ENCODE measurements around the gene KRTAP10-9. TPM values are rescaled to one million over a fixed set of nuclear protein-coding genes. Genes with fewer than 3 reads are reported as not detected.
A peak's percentile ranks its signal among the peaks of the same experiment; 100 is the strongest.
"Not testable (repeated sequence)": the region's sequence is repeated elsewhere in the genome, so short reads cannot be mapped to it uniquely, and the experiment has no call there.

Gene KRTAP10-9
- total RNA-seq, 2 experiments from 2014 or later, result not detected

GRCh38 chr21:44627831-44628233, 939 bp downstream of the KRTAP10-9 start:
- Mint-ChIP-seq H3K36me3 (ENCODE audit: low read depth) (peaks cover 24% of the 10 kb centered on the region), H3K27me3 (peaks cover 13% of the 10 kb centered on the region), H3K9me3 (peaks cover 48% of the 10 kb centered on the region), H3K4me1 (peaks cover 12% of the 10 kb centered on the region)
- CTCF ChIA-PET, result interaction anchor here (1.2 to 1.6 kb wide), 3 partner anchors 19 to 86 kb away, joined by 3 read pairs; partner anchors contain the start of gene KRTAP12-4
- H3K4me3 Mint-ChIP-seq, H3K27ac Mint-ChIP-seq, DNase-seq, POLR2A ChIA-PET: not testable (repeated sequence)

GRCh38 chr21:44628707-44629391, 2.0 kb downstream of the KRTAP10-9 start:
- H3K9me3 Mint-ChIP-seq, result peaks cover 43% of the 10 kb centered on the region
- no peak overlapping the region for H3K27ac Mint-ChIP-seq
- H3K4me1 Mint-ChIP-seq, result peaks cover 12% of the 10 kb centered on the region
- peaks cover 19% of the 10 kb centered on the region for H3K36me3 Mint-ChIP-seq (ENCODE audit: low read depth)
- H3K4me3 Mint-ChIP-seq, result no peak overlapping the region
- H3K27me3 Mint-ChIP-seq, result peaks cover 13% of the 10 kb centered on the region
- ChIA-PET POLR2A (no interaction called here), CTCF (interaction anchor here (1.6 kb wide), 1 partner anchor 26 kb away, joined by 3 read pairs; the partner anchor contains the start of gene KRTAP12-4)
- DNase-seq, result no peak

- CTCF ChIA-PET, result no interaction called here
- peaks cover 15% of the 10 kb centered on the region for H3K27me3 Mint-ChIP-seq
- peaks cover 13% of the 10 kb centered on the region for H3K36me3 Mint-ChIP-seq (ENCODE audit: low read depth)
- H3K9me3 Mint-ChIP-seq, result peaks cover 34% of the 10 kb centered on the region
- no peak overlapping the region for H3K27ac Mint-ChIP-seq
- H3K4me3 Mint-ChIP-seq, result no peak overlapping the region
- peaks cover 12% of the 10 kb centered on the region for H3K4me1 Mint-ChIP-seq
- no peak for DNase-seq
- POLR2A ChIA-PET, result no interaction called here
Observed at GRCh38 chr21:44630440-44630839, 3.5 kb downstream of the KRTAP10-9 start.

GRCh38 chr21:44632067-44632466, 5.2 kb downstream of the KRTAP10-9 start:
- H3K4me1 Mint-ChIP-seq, result peaks cover 12% of the 10 kb centered on the region
- no peak overlapping the region for H3K4me3 Mint-ChIP-seq
- peaks cover 15% of the 10 kb centered on the region for H3K27me3 Mint-ChIP-seq
- H3K36me3 Mint-ChIP-seq (ENCODE audit: low read depth), result peaks cover 13% of the 10 kb centered on the region
- H3K27ac Mint-ChIP-seq, result no peak overlapping the region
- POLR2A ChIA-PET, result no interaction called here
- CTCF ChIA-PET, result no interaction called here
- no peak for DNase-seq
- peaks cover 34% of the 10 kb centered on the region for H3K9me3 Mint-ChIP-seq

- POLR2A ChIA-PET, result no interaction called here
- DNase-seq, result no peak
- peaks cover 23% of the 10 kb centered on the region for H3K9me3 Mint-ChIP-seq
- H3K4me1 Mint-ChIP-seq, result no peaks in the 10 kb centered on the region
- no peaks in the 10 kb centered on the region for H3K36me3 Mint-ChIP-seq (ENCODE audit: low read depth)
- H3K27me3 Mint-ChIP-seq, result peaks cover 15% of the 10 kb centered on the region
- CTCF ChIA-PET, result no interaction called here
- no peak overlapping the region for H3K4me3 Mint-ChIP-seq
- no peak overlapping the region for H3K27ac Mint-ChIP-seq
Observed at GRCh38 chr21:44636209-44637017, 9.5 kb downstream of the KRTAP10-9 start.

GRCh38 chr21:44637018-44637850, 10.3 kb downstream of the KRTAP10-9 start, which contains the start of gene KRTAP10-10:
Gene KRTAP10-10 (plus strand): TSS chr21:44637356. CDS start chr21:44637418, 62 bp downstream.
- CTCF ChIA-PET, result no interaction called here
- peaks cover 21% of the 10 kb centered on the region for H3K9me3 Mint-ChIP-seq
- DNase-seq, result no peak
- POLR2A ChIA-PET, result no interaction called here
- H3K27me3 Mint-ChIP-seq, result peaks cover 13% of the 10 kb centered on the region
- peaks cover 3% of the 10 kb centered on the region for H3K36me3 Mint-ChIP-seq (ENCODE audit: low read depth)
- H3K27ac Mint-ChIP-seq, result peak within 1 kb of the TSS; percentile 7
- H3K4me1 Mint-ChIP-seq, result no peaks in the 10 kb centered on the region
- no peak within 1 kb of the TSS for H3K4me3 Mint-ChIP-seq

- H3K36me3 Mint-ChIP-seq (ENCODE audit: low read depth); H3K4me3 Mint-ChIP-seq; H3K4me1 Mint-ChIP-seq; CTCF ChIA-PET; DNase-seq; POLR2A ChIA-PET: not testable (repeated sequence)
- Mint-ChIP-seq H3K27me3 (peaks cover 14% of the 10 kb centered on the region), H3K9me3 (peaks cover 22% of the 10 kb centered on the region), H3K27ac (peak overlapping the region; percentile 7)
Observed at GRCh38 chr21:44637851-44638348, 11.0 kb downstream of the KRTAP10-9 start.

- Mint-ChIP-seq H3K9me3 (peaks cover 22% of the 10 kb centered on the region), H3K27me3 (peaks cover 10% of the 10 kb centered on the region)
- H3K27ac Mint-ChIP-seq; POLR2A ChIA-PET; H3K36me3 Mint-ChIP-seq (ENCODE audit: low read depth); CTCF ChIA-PET; H3K4me3 Mint-ChIP-seq; H3K4me1 Mint-ChIP-seq; DNase-seq: not testable (repeated sequence)
Observed at GRCh38 chr21:44638506-44639330, 11.8 kb downstream of the KRTAP10-9 start.

- CTCF ChIA-PET, result no interaction called here
- no peaks in the 10 kb centered on the region for H3K4me1 Mint-ChIP-seq
- H3K27me3 Mint-ChIP-seq, result peaks cover 7% of the 10 kb centered on the region
- no peak overlapping the region for H3K27ac Mint-ChIP-seq
- peaks cover 28% of the 10 kb centered on the region for H3K9me3 Mint-ChIP-seq
- DNase-seq, result no peak
- POLR2A ChIA-PET, result no interaction called here
- no peak overlapping the region for H3K4me3 Mint-ChIP-seq
- peaks cover 4% of the 10 kb centered on the region for H3K36me3 Mint-ChIP-seq (ENCODE audit: low read depth)
Observed at GRCh38 chr21:44639331-44639655, 12.4 kb downstream of the KRTAP10-9 start.

GRCh38 chr21:44640761-44641160, 13.9 kb downstream of the KRTAP10-9 start:
- peaks cover 33% of the 10 kb centered on the region for H3K9me3 Mint-ChIP-seq
- DNase-seq, result no peak
- CTCF ChIA-PET, result no interaction called here

GRCh38 chr21:44643741-44644310, 16.9 kb downstream of the KRTAP10-9 start:
- Mint-ChIP-seq H3K36me3 (ENCODE audit: low read depth) (peaks cover 8% of the 10 kb centered on the region), H3K27ac (no peak overlapping the region), H3K4me3 (no peak overlapping the region), H3K27me3 (peaks cover 2% of the 10 kb centered on the region), H3K4me1 (no peaks in the 10 kb centered on the region), H3K9me3 (peaks cover 33% of the 10 kb centered on the region)
- ChIA-PET CTCF (no interaction called here), POLR2A (no interaction called here)
- DNase-seq, result no peak

More at GRCh38 chr21:44640761-44641160, 13.9 kb downstream of the KRTAP10-9 start:
- Mint-ChIP-seq H3K36me3 (ENCODE audit: low read depth) (peaks cover 8% of the 10 kb centered on the region), H3K27me3 (peaks cover 2% of the 10 kb centered on the region), H3K27ac (no peak overlapping the region), H3K4me1 (no peaks in the 10 kb centered on the region), H3K4me3 (no peak overlapping the region)
- POLR2A ChIA-PET, result no interaction called here

- Mint-ChIP-seq H3K9me3 (peaks cover 33% of the 10 kb centered on the region), H3K36me3 (ENCODE audit: low read depth) (peaks cover 8% of the 10 kb centered on the region), H3K4me3 (no peak overlapping the region), H3K4me1 (no peaks in the 10 kb centered on the region), H3K27ac (no peak overlapping the region), H3K27me3 (peaks cover 2% of the 10 kb centered on the region)
- ChIA-PET CTCF (interaction anchor here (0.7 kb wide), 1 partner anchor 40 kb away, joined by 3 read pairs; no protein-coding TSS in a partner anchor), POLR2A (no interaction called here)
- DNase-seq, result no peak
Observed at GRCh38 chr21:44644878-44645277, 18.0 kb downstream of the KRTAP10-9 start.

Data from activated CD4-positive, alpha-beta T cell treated with anti-CD3 and anti-CD28 coated beads, Interleukin-2, amount 10 ng/mL, durations not matched to agents 7 days and 5 days (primary cell).